Nucleus accumbens (tissue), 56 donors: Measurements from ENCODE around the gene SORBS1.

Experiments used
- DNase-seq, 56 donors: peaks; one replicate each; lab custom pipeline; 2025; lab: John Stamatoyannopoulos, UW

Gene SORBS1

DNA sequence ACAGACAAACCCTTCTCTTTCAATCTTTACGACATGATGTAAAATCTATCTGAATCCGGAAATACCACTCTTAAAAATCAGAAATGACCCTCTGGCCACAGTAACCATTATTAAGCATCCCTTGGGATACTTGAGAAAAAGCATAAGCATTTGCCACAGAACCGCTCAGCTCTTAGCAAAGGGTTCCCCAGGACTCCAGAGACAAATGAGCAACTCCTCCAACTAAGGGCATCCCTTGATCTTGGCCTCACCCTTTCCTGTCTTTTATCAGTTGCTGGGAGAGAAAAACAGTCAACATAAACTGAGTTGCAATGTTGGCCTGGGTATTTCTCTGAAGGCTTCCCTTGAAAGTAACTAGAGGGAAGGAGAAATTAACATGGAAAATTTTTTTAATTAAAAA lies 273.9 kb downstream of the SORBS1 start:
- DNase-seq, result no peak

DNA sequence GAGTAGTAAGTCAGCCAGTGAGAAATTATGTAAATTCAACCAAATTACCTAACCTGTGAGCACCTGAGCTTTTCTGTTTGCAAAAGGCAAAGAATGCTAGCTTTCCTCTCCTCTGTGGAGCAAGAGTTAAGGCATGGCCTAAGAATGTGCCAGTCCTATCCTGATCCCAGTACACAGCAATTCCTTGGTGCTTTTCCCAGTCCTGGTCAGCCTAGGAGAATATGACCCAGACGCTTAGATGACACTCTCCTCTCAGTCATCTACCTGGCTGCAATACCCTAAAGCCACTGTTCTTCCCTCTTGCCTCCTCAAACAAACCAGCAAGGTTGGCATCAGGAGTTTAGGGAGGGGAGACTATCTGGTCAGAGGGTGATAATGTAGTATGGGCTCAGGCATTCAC lies 274.5 kb downstream of the SORBS1 start:
- DNase-seq, result no peak

DNA sequence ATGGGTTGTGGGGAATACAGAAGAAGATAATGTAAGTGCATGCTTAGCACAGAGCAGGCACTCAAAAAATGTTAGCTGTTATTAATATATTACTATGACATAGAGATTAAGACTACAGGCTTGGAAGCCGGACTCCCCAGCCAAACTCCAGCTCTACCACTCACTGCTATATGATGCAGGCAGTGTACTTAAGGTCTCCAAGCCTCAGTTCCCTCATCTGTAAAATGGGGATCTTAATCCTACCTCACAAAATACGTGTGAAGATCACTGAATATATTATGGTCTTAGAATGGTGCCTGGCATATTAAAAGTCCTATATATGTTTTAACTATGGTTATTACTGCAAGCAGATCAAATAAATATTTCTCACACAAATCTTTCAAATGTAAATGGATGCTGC lies 275.6 kb downstream of the SORBS1 start:
- no peak for DNase-seq

DNA sequence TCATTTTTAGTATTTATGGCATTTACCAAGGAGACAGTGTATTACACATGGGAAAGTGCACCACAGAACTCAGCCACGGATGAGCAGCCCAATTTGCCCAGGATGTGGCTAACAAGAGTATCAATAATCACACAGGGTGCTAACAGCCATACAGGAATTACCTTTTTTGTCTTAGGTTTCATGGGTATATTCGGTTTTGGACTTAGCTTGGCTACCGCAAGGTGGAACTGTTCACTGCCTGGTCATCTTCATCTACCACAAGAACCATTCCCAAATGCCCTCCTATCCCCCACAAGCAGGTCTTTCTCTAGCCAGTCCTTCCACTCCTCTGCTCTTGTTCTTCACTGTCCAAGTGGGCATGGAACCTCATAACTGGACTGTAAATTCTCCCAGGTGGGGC lies 276.4 kb downstream of the SORBS1 start:
- DNase-seq, result no peak

DNA sequence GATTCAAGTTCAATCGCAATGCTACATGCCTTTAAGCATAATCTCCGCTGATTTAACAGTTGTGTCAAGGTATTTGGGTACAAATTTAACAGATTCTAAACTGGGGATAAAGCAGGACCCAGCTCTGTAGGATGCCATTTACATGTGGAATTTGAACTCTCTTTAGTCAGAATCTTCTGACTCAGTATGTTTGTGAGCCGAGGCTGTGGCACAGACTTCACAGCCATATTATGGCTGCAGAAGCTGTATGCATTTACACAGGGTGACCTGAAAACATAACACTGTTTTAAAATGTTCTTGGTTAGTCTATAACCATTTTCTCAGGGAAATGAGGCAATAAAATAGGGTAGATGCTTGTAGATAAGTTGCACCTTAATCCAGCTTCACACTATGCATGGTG lies 279.1 kb downstream of the SORBS1 start:
- DNase-seq, result no peak

GRCh38 chr10:95281206-95281605 lies 280.0 kb downstream of the SORBS1 start:
- no peak for DNase-seq

DNA sequence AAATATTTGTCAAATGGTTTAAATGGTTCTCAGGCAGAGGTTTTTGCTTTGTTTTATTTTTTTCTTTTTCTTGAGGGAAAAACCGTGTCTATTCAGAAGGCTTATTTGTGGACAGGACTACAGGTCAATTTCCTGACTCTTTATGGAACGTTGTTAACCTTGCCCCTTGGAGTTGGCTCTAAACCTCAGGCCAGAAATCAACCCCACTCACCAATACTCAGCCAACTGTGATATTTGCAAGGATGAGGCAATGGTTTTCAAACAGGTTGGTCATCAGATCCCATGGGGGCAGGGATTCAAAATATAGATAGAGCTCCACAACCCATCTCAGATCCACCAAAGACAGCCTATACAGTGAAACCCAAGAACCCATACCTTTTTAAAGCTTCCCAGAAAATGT lies 280.5 kb downstream of the SORBS1 start:
- DNase-seq, result no peak

DNA sequence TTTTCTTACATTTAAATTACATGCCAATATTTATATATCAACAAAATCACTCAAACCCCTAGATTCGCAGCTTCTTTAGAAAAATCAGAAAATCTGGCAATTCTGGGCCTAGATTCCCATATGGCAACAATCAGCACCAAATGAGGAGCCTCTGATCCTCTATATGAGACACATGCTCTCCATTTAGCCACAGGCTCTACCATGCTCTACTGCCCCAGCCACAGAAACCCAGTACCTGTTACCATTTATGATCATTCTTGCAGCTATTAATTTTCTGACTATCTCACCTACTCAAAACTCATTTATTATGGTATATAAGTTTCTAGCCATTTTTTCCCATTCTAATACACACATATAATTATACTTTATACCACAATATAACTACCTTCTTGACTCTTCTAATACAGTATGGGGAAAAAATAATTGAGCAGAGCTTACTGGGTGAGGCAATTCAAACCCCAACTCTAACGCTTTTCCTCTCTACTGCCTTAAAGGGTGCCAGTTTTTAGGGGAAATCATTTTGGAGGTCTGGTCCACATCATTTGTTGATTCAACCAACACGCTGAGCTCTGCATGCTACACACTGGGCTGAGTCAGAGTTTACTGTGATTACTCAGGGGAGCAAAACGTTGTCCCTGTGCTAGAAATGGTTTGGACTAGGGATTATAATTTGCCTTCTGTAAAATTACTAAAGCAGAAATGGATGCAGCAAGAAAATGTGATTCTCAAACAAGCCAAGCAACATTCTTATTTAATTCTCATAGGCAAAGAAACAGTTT lies 281.9 kb downstream of the SORBS1 start:
- no peak for DNase-seq

DNA sequence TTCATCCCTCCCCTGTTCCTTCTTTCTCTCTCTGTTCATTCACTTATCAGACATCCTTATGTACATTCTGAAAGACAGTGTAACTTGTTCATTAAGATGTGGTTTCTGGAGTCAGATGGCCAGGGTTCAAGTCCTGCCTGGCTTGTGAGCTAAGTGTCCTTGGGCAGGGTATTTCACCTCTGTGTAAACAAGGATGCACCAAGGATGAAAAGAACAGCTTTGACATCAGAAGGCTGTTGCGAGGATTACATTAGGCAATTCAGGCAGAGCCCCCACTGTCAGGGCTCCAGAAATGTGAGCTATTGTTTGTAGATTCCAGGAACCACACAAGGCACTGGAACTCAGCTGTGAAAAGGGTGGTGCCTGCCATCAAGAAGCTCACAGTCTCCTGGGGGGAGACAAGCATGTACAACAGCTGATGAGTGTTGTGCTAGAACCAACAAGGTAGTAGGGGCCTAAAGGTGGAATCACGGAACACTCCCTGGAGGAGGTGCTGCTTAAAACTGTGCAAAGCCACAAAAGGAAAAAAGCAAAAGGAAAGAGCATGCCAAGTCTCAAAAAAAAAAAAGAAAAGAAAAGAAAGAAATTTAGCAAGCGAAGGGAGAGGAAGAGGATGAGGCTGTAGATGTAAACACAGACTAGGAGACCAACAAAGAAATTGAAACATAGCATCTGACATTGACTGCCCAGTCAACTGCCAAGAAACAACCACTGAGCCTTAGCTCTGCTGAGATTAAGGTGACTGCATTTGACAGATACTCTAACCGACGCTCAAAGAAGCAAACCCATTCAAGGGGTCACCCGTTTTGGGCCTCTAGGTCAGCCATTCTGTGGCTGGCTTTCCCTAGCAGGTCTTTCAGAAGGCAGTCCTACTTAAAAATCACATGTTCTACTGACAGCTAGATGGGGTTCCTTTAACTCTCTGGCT lies 282.8 kb downstream of the SORBS1 start:
- no peak for DNase-seq

GRCh38 chr10:95277614-95278013 lies 283.6 kb downstream of the SORBS1 start:
- DNase-seq, result no peak

GRCh38 chr10:95277201-95277570 lies 284.0 kb downstream of the SORBS1 start:
- no peak for DNase-seq

GRCh38 chr10:95276367-95277200 lies 284.6 kb downstream of the SORBS1 start:
- DNase-seq, result no peak

DNA sequence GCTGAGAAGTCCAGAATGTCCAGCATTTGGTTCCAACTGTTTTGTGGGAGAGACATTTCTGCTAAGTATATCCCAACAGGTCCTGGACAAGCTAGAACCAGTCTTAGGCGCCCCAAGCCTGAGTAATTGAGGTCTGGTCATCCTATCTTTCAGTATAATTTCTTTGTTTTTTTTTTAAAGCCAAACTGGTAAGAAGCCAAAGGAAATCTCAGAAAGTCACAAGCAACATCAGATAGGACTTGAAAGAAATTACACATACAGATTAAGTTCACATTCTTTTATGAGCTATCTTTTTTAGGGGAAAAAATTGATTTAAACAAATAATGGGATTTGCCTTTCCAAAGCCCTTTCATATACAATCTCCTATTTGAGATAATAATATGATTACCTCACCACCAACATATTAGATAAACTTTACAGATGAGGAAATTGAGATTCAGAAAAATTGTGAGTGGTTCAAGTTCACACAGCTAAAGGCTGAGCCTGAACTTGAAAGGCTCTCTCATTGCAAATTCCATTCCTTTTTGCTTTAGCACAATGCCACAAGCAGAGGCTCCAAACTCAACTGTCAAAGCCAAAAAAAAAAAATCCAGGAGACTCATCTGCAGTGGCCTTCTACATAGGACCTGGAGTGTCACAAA lies 285.3 kb downstream of the SORBS1 start:
- no peak for DNase-seq

DNA sequence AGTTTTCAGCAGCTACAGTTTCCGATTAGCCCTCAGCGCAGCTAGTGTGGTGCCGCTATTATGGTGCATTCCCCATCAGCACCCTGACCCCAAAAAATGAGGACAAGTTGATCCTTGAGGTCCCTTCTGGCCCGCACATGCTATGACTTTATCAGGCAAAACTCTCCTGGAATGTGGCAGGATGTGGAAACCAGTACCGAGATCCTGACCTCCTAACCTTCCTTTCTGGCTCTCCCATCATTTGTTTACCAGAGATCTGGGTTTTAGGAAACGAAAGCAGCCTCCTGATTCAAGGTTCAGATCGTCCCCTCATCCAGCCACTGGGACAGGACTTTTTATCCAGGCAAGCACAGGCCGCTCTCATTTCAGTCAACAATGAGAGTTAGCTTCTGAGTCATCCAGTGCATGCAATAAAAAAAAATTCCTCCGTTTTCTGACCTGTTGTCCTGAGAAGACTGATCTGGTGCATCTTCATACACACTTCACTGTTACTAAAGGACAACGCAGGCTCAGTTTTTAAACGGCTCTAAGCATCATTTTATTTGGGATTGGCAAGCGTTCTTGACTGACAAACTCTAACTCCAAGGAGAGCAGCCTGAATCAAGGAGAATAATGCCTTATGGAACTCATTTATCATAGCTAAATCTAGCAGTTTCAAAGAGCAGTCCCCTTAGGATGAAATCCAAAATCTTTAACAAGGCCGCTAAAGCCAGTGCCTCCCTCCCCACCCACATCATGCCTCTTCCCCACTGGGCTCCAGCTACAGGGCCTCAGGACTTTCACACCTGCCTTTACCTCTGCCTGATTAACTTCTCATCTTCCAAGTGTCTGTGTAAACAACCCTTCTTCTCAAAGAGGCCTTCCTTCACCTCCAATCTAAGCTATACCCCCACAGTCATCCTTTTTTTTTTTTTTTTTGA lies 287.5 kb downstream of the SORBS1 start:
- no peak for DNase-seq

DNA sequence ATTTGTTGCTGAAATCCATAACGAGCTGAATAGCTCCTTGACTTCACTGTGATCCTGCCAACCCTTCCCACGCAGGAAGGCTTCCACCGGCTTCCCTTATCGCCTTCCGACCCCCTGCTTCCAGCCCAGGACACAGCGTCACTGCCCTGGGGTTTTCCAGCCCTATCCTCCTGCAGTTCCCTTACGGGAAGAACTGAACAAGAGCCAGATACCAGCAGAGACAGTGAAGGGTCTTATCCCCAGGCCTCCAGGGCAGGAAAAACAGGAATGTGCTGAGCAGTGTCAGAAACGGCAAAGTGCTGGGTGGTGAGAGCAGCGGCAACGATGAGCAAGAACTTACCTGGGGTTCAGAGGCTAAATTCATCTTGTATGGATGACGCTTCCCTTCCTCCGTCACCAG lies 292.7 kb downstream of the SORBS1 start:
- DNase-seq, result no peak

- no peak for DNase-seq
Measured at GRCh38 chr10:95267251-95267650, 293.9 kb downstream of the SORBS1 start.

GRCh38 chr10:95266674-95267095 lies 294.5 kb downstream of the SORBS1 start:
- DNase-seq, result no peak

- DNase-seq, result no peak
Measured at GRCh38 chr10:95265572-95265971, 295.6 kb downstream of the SORBS1 start.
